GM12878 (cell line): Measurements from ENCODE around the gene TTC19. TPM values are rescaled to one million over a fixed set of nuclear protein-coding genes. Genes with fewer than 3 reads are reported as not detected.

Source experiments
- ATAC-seq: fragments of 200-7000 bp; cut with Tn5 transposase; 3 replicates; pipeline ENCODE4 v1.9.1; 2020; ENCODE audit warnings: mild to moderate bottlenecking, moderate library complexity
- BruUV-seq: library from RNA; stranded (reverse); fragments of 400-500 nt; replicated peaks from 2 replicates; lab custom pipeline; 2021; lab: Mats Ljungman, UMichigan
- CTCF ChIA-PET: fragments of 300-600 bp; sonication (Branson Sonifier 250); formaldehyde crosslinking; extraction: SDS; loops from one replicate; lab custom pipeline; 2021; ENCODE audit warnings: inconsistent platforms; lab: Yijun Ruan, JAX
- POLR2A ChIA-PET: fragments of 350-600 bp; formaldehyde crosslinking; extraction: SDS; loops from one replicate; lab custom pipeline; 2021; ENCODE audit warnings: inconsistent platforms; lab: Charles Lee
- RAD21 ChIA-PET: fragments of 300-600 bp; sonication (Branson Sonifier 250); formaldehyde crosslinking; loops from one replicate; lab custom pipeline; 2023; ENCODE audit warnings: antibody characterized with exemption; ENCODE audit not compliant: unreplicated experiment; lab: Charles Lee
- SMC1A ChIA-PET: fragments of 300-600 bp; sonication (Branson Sonifier 250); formaldehyde crosslinking; loops from one replicate; lab custom pipeline; 2023; ENCODE audit not compliant: unreplicated experiment, uncharacterized antibody; lab: Charles Lee
- DNase-seq: peaks from one replicate; pipeline ENCODE4 v3.0.0-alpha.2; 2011; ENCODE audit warnings: low read depth, low spot score
- FAIRE-seq: peaks from 3 replicates; lab custom pipeline; 2011; peaks lifted over from hg19 to GRCh38; lab: Jason Lieb, UNC
- H2AFZ ChIP-seq: 2 replicates; pipeline ENCODE4 v1.6.0; 2011; ENCODE audit warnings: low read depth, low read length, control low read depth; ENCODE audit not compliant: control insufficient read depth
- H3K27ac ChIP-seq: 2 replicates; pipeline ENCODE4 v1.5.1; 2011; ENCODE audit warnings: control low read depth; ENCODE audit not compliant: control insufficient read depth, insufficient read depth
- H3K27me3 ChIP-seq, 2 experiments: replicated peaks in 1 of 2; 2 replicates each; pipeline versions ENCODE4 v1.6.0 to v1.6.1; 2011; ENCODE audit warnings: low read length in 1 of 2; ENCODE audit not compliant: control insufficient read depth in 2 of 2, insufficient read depth in 2 of 2
- H3K36me3 ChIP-seq, 2 experiments: 2 replicates each; pipeline ENCODE4 v1.5.1; 2011; ENCODE audit warnings: low read length in 1 of 2; ENCODE audit not compliant: control insufficient read depth in 2 of 2, insufficient read depth in 2 of 2
- H3K4me1 ChIP-seq: 2 replicates; pipeline ENCODE4 v1.6.1; 2011; ENCODE audit warnings: mild to moderate bottlenecking, low read length, moderate library complexity, mixed read lengths; ENCODE audit not compliant: control insufficient read depth, insufficient read depth
- H3K4me2 ChIP-seq: 2 replicates; pipeline ENCODE4 v1.6.0; 2011; ENCODE audit warnings: control low read depth; ENCODE audit not compliant: control insufficient read depth, insufficient read depth
- H3K4me3 ChIP-seq: fragments of 200-600 bp; sonication (generic); 2 replicates; pipeline ENCODE4 v1.5.1; 2016
- H3K79me2 ChIP-seq: 2 replicates; pipeline ENCODE4 v1.6.0; 2011; ENCODE audit warnings: low read length; ENCODE audit not compliant: control insufficient read depth, insufficient read depth
- H3K9ac ChIP-seq: 2 replicates; pipeline ENCODE4 v1.8.0; 2011; ENCODE audit warnings: low read length, control low read depth, mixed read lengths; ENCODE audit not compliant: control insufficient read depth, insufficient read depth
- H3K9me3 ChIP-seq: replicated peaks from 3 replicates; pipeline ENCODE4 v1.5.1; 2011; ENCODE audit warnings: mild to moderate bottlenecking, low read length; ENCODE audit not compliant: control insufficient read depth, insufficient read depth
- H4K20me1 ChIP-seq: 2 replicates; pipeline ENCODE4 v1.6.0; 2011; ENCODE audit not compliant: control insufficient read depth, insufficient read depth
- CHD1 ChIP-seq: IDR thresholded peaks from 2 replicates; pipeline ENCODE4 v1.6.1; 2012; ENCODE audit warnings: low read depth, low read length, improper control_type of control experiment
- CREB1 ChIP-seq: IDR thresholded peaks from 2 replicates; pipeline ENCODE4 v1.6.1; 2012; ENCODE audit warnings: low read depth, mild to moderate bottlenecking, inconsistent platforms
- IKZF1 ChIP-seq: fragments of 450-650 bp; conservative IDR thresholded peaks from 2 replicates; pipeline ENCODE4 v1.6.1; 2017; ENCODE audit warnings: antibody characterized with exemption, mild to moderate bottlenecking
- IKZF2 ChIP-seq, 2 experiments: fragments of 450-650 bp; IDR thresholded peaks; 2 replicates each; pipeline ENCODE4 v1.6.1; 2017; ENCODE audit warnings: mild to moderate bottlenecking in 2 of 2, moderate library complexity in 2 of 2
- KLF5 ChIP-seq: fragments of 450-650 bp; IDR thresholded peaks from 2 replicates; pipeline ENCODE4 v1.6.1; 2014; ENCODE audit warnings: mild to moderate bottlenecking; ENCODE audit not compliant: partially characterized antibody
- PML ChIP-seq: IDR thresholded peaks from 2 replicates; pipeline ENCODE4 v1.6.1; 2012; ENCODE audit warnings: low read length, inconsistent platforms
- RFX5 ChIP-seq: IDR thresholded peaks from 2 replicates; pipeline ENCODE4 v1.6.1; 2011; ENCODE audit warnings: low read depth, low read length, improper control_type of control experiment
- TAF1 ChIP-seq: IDR thresholded peaks from 2 replicates; pipeline ENCODE4 v1.6.1; 2011; ENCODE audit warnings: mild to moderate bottlenecking, low read depth, low read length, borderline replicate concordance
- ZNF24 ChIP-seq: fragments of 450-650 bp; IDR thresholded peaks from 2 replicates; pipeline ENCODE4 v1.6.1; 2017; ENCODE audit warnings: antibody characterized with exemption, mild to moderate bottlenecking
- WGBS: methylation state at CpG from one replicate; pipeline ENCODE4 v1.1.6; 2016; ENCODE audit warnings: low lambda C conversion rate; ENCODE audit not compliant: insufficient replicate concordance, insufficient coverage; ENCODE audit errors: missing lambda C conversion rate; 5-methylcytosine and 5-hydroxymethylcytosine counted together
- in situ Hi-C: fragments of 300-500 bp; cut with MboI; formaldehyde crosslinking; loops from 9 replicates; pipeline ENCODE4 v1.14.3; 2018; ENCODE audit warnings: mixed read lengths
- intact Hi-C: fragments of 100-400 bp; cut with micrococcal nuclease; formaldehyde crosslinking; loops from one replicate; pipeline ENCODE4 v1.14.2; 2022; ENCODE audit not compliant: unreplicated experiment
- polyA plus RNA-seq, 11 experiments: library from polyadenylated mRNA; depleted of rRNA in 4 of 11; unstranded in 6 of 11; stranded (reverse) in 5 of 11; fragments of >200 nt; fragmentation: Nextera tagmentation in 4 of 11; fragmentation: Illumina TruSeq in 1 of 11; extraction: Ambion mirVana in 4 of 11; extraction: Trizol in 1 of 11; gene quantifications; 1 replicate in 1 of 11; 2 replicates in 10 of 11; pipeline versions ENCODE4 v1.2.1 to v1.2.3, GENCODE V29; 2011 to 2016; ENCODE audit warnings: inconsistent platforms in 2 of 11, missing spikeins in 2 of 11, low read depth in 1 of 11
- total RNA-seq, 4 experiments: library from RNA; depleted of rRNA in 3 of 4; stranded (reverse); fragments of >200 nt in 3 of 4; fragmentation: Illumina TruSeq in 1 of 4; extraction: Trizol in 1 of 4; gene quantifications; 2 replicates each; pipeline versions ENCODE4 v1.2.1 to v1.2.3, GENCODE V29; 2013 to 2021
- TF ChIP-seq, protein P1 (sequence below): fragments of 450-650 bp; IDR thresholded peaks from 2 replicates; pipeline ENCODE4 v1.6.1; 2016; ENCODE audit warnings: mild to moderate bottlenecking, moderate library complexity, borderline replicate concordance

TTC19 gene
- total and polyA plus RNA-seq, 10 of the 15 experiments (the other 5 are each of a cell fraction or from before 2014, with no cell fraction given) = 5.3 to 29.8 (median 20.1) TPM

DNA sequence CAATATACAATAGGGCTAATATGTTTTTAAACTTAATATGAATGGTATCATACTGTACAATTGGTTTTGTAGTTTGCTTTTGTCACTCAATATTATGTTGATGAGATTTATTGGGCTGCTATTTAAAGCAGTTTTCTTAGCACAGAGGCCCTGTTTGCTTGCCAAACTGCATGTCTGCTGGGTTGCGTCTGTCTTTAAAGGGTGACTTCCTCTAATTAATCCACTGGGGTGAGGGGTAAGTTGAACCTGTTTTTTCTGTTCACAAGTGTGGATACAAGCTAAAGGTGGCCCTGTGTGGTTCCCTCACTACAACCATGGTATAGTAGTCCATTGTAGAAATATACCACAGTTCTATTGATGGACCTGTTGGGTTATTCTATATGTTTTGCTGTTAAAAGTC lies 19.7 kb downstream of the TTC19 start (continued):
- TF ChIP-seq IKZF1 = no peak
- TF ChIP-seq KLF5 = no peak

GRCh38 chr17:16023881-16024280 lies 24.3 kb downstream of the TTC19 start:
- TF ChIP-seq IKZF2 (IDR thresholded peaks at IDR 0.05) (no peak), TAF1 (no peak)
- TF ChIP-seq, all 136 proteins: peak for 0
- H3K4me1 ChIP-seq = peaks cover 3% of the 10 kb centered on the region; the same call in 1 of the 2 replicates
- ChIA-PET RAD21 (interaction anchor here (0.9 kb wide), 1 partner anchor 10 kb away, joined by 3 read pairs; no protein-coding TSS in a partner anchor), SMC1A (no interaction called here), CTCF (no interaction called here), POLR2A (no interaction called here)
- no peak overlapping the region for H3K4me3 ChIP-seq
- DNase-seq = no peak
- FAIRE-seq = no peak
- no peak overlapping the region for H3K27ac ChIP-seq
- H3K9ac ChIP-seq = no peak overlapping the region
- no peak for ATAC-seq
- H3K79me2 ChIP-seq = no peaks in the 10 kb centered on the region
- peaks cover 6 to 22% of the 10 kb centered on the region in 2 experiments for H3K36me3 ChIP-seq
- intact Hi-C loops (no loop called here), in situ Hi-C loops (no loop called here)
- WGBS = 83% methylated on average over 4 of the region's 4 CpGs
- H3K27me3 ChIP-seq = no peaks in the 10 kb centered on the region
- BruUV-seq = no TSS peak
- H3K9me3 ChIP-seq = no peaks in the 10 kb centered on the region
- no peak overlapping the region for H2AFZ ChIP-seq
- 0 out of 2 replicates have a peak, but pooled peaks cover 2% of the 10 kb centered on the region for H4K20me1 ChIP-seq
- no peak overlapping the region for H3K4me2 ChIP-seq

GRCh38 chr17:16025202-16025601 lies 25.6 kb downstream of the TTC19 start:
- in situ Hi-C loops (no loop called here), intact Hi-C loops (no loop called here)
- DNase-seq (no peak), FAIRE-seq (no peak), ATAC-seq (no peak)
- Histone ChIP-seq H3K36me3 (peaks cover 6 to 16% of the 10 kb centered on the region in 2 experiments), H2AFZ (no peak overlapping the region), H3K9me3 (no peaks in the 10 kb centered on the region), H3K4me3 (no peak overlapping the region), H3K27ac (no peak overlapping the region), H3K79me2 (no peaks in the 10 kb centered on the region), H3K27me3 (no peaks in the 10 kb centered on the region), H4K20me1 (0 out of 2 replicates have a peak, but pooled peaks cover 2% of the 10 kb centered on the region), H3K9ac (no peak overlapping the region), H3K4me2 (no peak overlapping the region), H3K4me1 (peaks cover 3% of the 10 kb centered on the region; the same call in 1 of the 2 replicates)
- ChIA-PET SMC1A (interaction anchor here (0.7 to 1.4 kb wide), 3 partner anchors 18 to 104 kb away, joined by 3 to 5 read pairs (median 3); no protein-coding TSS in a partner anchor), CTCF (no interaction called here), RAD21 (no interaction called here), POLR2A (no interaction called here)
- 96% methylated on average over 1 of the region's 1 CpG for WGBS
- no TSS peak for BruUV-seq
- TF ChIP-seq, protein P1, sequence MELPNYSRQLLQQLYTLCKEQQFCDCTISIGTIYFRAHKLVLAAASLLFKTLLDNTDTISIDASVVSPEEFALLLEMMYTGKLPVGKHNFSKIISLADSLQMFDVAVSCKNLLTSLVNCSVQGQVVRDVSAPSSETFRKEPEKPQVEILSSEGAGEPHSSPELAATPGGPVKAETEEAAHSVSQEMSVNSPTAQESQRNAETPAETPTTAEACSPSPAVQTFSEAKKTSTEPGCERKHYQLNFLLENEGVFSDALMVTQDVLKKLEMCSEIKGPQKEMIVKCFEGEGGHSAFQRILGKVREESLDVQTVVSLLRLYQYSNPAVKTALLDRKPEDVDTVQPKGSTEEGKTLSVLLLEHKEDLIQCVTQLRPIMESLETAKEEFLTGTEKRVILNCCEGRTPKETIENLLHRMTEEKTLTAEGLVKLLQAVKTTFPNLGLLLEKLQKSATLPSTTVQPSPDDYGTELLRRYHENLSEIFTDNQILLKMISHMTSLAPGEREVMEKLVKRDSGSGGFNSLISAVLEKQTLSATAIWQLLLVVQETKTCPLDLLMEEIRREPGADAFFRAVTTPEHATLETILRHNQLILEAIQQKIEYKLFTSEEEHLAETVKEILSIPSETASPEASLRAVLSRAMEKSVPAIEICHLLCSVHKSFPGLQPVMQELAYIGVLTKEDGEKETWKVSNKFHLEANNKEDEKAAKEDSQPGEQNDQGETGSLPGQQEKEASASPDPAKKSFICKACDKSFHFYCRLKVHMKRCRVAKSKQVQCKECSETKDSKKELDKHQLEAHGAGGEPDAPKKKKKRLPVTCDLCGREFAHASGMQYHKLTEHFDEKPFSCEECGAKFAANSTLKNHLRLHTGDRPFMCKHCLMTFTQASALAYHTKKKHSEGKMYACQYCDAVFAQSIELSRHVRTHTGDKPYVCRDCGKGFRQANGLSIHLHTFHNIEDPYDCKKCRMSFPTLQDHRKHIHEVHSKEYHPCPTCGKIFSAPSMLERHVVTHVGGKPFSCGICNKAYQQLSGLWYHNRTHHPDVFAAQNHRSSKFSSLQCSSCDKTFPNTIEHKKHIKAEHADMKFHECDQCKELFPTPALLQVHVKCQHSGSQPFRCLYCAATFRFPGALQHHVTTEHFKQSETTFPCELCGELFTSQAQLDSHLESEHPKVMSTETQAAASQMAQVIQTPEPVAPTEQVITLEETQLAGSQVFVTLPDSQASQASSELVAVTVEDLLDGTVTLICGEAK = no peak
- TF ChIP-seq CREB1 = no peak
- no peak for TF ChIP-seq ZNF24
- no peak for TF ChIP-seq KLF5
- TF ChIP-seq TAF1 = no peak
- TF ChIP-seq RFX5 = no peak
- no peak for TF ChIP-seq PML
- TF ChIP-seq CHD1 = no peak
